SU-DHL-6 (cell line): ENCODE data around the gene HAPLN1.

Source experiments
- H2AFZ ChIP-seq: fragments of 200-600 bp; sonication (generic); 2 replicates; pipeline ENCODE4 v1.6.1; 2014; ENCODE audit warnings: low read depth, mild to moderate bottlenecking, moderate library complexity, mixed read lengths, antibody characterized with exemption, low read length; ENCODE audit not compliant: severe bottlenecking
- H3F3A ChIP-seq: fragments of 200-600 bp; shearing (Covaris generic); 2 replicates; pipeline ENCODE4 v1.6.0; 2016; ENCODE audit warnings: antibody characterized with exemption, mild to moderate bottlenecking; ENCODE audit not compliant: insufficient read depth
- H3K27ac ChIP-seq: fragments of 200-600 bp; sonication (generic); 2 replicates; pipeline ENCODE4 v1.5.1; 2016; ENCODE audit warnings: low read depth, mild to moderate bottlenecking, low read length, moderate library complexity, mixed read lengths
- H3K27me3 ChIP-seq: fragments of 200-600 bp; sonication (generic), shearing (Covaris generic); 2 replicates; pipeline ENCODE4 v1.6.0; 2014; ENCODE audit warnings: mild to moderate bottlenecking, low read length
- H3K36me3 ChIP-seq: fragments of 200-600 bp; sonication (generic); 2 replicates; pipeline ENCODE4 v1.6.1; 2014; ENCODE audit warnings: mild to moderate bottlenecking, low read length, mixed read lengths
- H3K4me2 ChIP-seq: fragments of 300-600, 200-600 bp; shearing (Covaris generic), sonication (generic); 2 replicates; pipeline ENCODE4 v1.6.0; 2014; ENCODE audit warnings: low read length, low read depth, mild to moderate bottlenecking; ENCODE audit not compliant: poor library complexity, severe bottlenecking
- H3K4me3 ChIP-seq: fragments of 200-600 bp; sonication (generic); 2 replicates; pipeline ENCODE4 v1.5.1; 2014; ENCODE audit warnings: antibody characterized with exemption, low read length, mild to moderate bottlenecking, mixed read lengths; ENCODE audit not compliant: insufficient read depth, poor library complexity, severe bottlenecking
- H3K79me2 ChIP-seq: fragments of 200-600 bp; sonication (generic); 2 replicates; pipeline ENCODE4 v1.6.1; 2014; ENCODE audit warnings: mild to moderate bottlenecking, low read length, moderate library complexity; ENCODE audit not compliant: insufficient read depth
- H3K9ac ChIP-seq: fragments of 200-600 bp; sonication (generic); 2 replicates; pipeline ENCODE4 v1.7.0; 2014; ENCODE audit warnings: mild to moderate bottlenecking, low read length
- H3K9me2 ChIP-seq: fragments of 200-600 bp; sonication (generic); replicated peaks from 2 replicates; pipeline ENCODE4 v1.6.1; 2014; ENCODE audit warnings: low read length; ENCODE audit not compliant: insufficient read depth
- H3K9me3 ChIP-seq: fragments of 200-600 bp; sonication (generic); 2 replicates; pipeline ENCODE4 v1.6.1; 2014; ENCODE audit warnings: low read length, mixed read lengths; ENCODE audit not compliant: insufficient read depth
- H4K20me1 ChIP-seq: fragments of 200-600 bp; sonication (generic); 2 replicates; pipeline ENCODE4 v1.6.1; 2014; ENCODE audit warnings: low read depth, mild to moderate bottlenecking, antibody characterized with exemption, low read length, moderate library complexity, mixed read lengths
- CTCF ChIP-seq: fragments of 200-600 bp; sonication (generic); IDR thresholded peaks from one replicate; pipeline ENCODE4 v1.5.1; 2017; ENCODE audit warnings: antibody characterized with exemption, mild to moderate bottlenecking, low read length, moderate library complexity; ENCODE audit not compliant: insufficient read depth, poor library complexity, severe bottlenecking
- EZH2phosphoT487 ChIP-seq: fragments of 200-600 bp; sonication (generic), shearing (Covaris generic); conservative IDR thresholded peaks from 2 replicates; pipeline ENCODE4 v1.6.1; 2018; ENCODE audit warnings: mild to moderate bottlenecking, antibody characterized with exemption, low read length, moderate library complexity, mixed read lengths

The HAPLN1 gene

DNA sequence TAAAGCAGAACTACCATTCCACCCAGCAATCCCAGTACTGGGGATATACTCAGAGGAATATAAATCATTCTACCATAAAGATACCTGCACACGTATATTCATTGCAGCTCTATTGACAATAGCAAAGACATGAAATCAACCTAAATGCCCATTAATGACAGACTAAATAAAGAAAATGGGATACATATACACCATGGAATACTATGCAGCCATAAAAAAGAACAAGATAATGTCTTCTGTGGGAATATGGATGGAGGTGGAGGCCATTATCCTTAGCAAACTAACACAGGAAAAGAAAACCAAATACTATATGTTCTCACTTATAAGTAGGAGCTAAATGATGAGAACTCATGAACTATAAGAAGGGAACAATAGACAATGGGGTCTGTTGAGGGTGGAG lies 12.5 kb downstream of the HAPLN1 start:
- Histone ChIP-seq H3K4me3 (no peak overlapping the region), H3F3A (no peaks in the 10 kb centered on the region), H3K4me2 (no peak overlapping the region), H3K9me2 (no peaks in the 10 kb centered on the region), H3K9me3 (no peaks in the 10 kb centered on the region), H3K27me3 (no peaks in the 10 kb centered on the region), H3K9ac (no peak overlapping the region), H3K79me2 (no peaks in the 10 kb centered on the region), H3K27ac (no peak overlapping the region), H3K36me3 (no peaks in the 10 kb centered on the region), H2AFZ (no peak overlapping the region), H4K20me1 (0 out of 2 replicates have a peak, but pooled peaks cover 3% of the 10 kb centered on the region)
- TF ChIP-seq EZH2phosphoT487: no peak
- TF ChIP-seq CTCF: no peak

DNA sequence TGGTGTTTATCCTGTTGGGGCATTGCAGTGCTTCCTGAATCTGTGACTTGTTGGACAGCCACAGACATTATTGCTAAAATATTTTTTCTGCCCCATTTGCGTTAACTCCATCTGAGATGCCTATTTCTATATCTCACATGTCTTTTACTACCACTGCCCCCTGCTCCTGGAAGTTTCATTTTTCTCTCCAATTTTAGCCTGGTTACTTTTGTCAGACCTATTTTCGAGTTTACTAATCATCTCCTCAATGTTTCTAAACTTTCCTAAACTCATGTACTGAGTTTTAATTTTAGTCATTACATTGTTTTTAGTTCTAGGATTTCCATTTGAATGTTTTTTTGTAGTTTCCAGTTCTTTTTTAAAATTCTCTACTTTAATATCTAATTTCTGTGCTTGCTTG lies 17.6 kb downstream of the HAPLN1 start:
- Histone ChIP-seq H3F3A (no peaks in the 10 kb centered on the region), H3K4me2 (no peak overlapping the region), H3K9ac (no peak overlapping the region), H3K27me3 (no peaks in the 10 kb centered on the region), H3K9me2 (no peaks in the 10 kb centered on the region), H3K4me3 (no peak overlapping the region), H2AFZ (no peak overlapping the region), H3K36me3 (no peaks in the 10 kb centered on the region), H4K20me1 (no peaks in the 10 kb centered on the region), H3K79me2 (no peaks in the 10 kb centered on the region), H3K27ac (no peak overlapping the region), H3K9me3 (no peaks in the 10 kb centered on the region)
- TF ChIP-seq CTCF: no peak
- TF ChIP-seq EZH2phosphoT487: no peak

DNA sequence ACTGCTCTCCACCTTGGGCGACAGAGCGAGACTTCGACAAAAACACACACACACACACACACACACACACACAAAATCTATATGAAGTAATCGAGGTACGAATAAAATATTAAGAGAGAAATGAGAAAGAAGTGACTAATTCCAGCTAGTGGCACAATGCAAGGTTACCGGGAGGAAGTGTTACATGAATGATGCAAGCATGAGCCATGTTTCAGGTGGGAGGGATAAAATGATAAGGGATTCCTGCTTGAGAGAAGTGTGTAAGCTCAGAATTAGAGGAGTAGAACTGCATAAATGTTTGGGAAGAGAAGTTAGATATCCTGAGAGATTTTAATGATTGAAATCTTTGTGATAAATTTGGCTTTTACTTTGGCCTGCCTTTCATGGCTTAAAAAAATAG lies 18.8 kb downstream of the HAPLN1 start:
- Histone ChIP-seq H3K4me3 (no peak overlapping the region), H3K4me2 (no peak overlapping the region), H4K20me1 (no peaks in the 10 kb centered on the region), H2AFZ (no peak overlapping the region), H3K27me3 (no peaks in the 10 kb centered on the region), H3K9me2 (no peaks in the 10 kb centered on the region), H3K36me3 (no peaks in the 10 kb centered on the region), H3F3A (no peaks in the 10 kb centered on the region), H3K9me3 (no peaks in the 10 kb centered on the region), H3K79me2 (no peaks in the 10 kb centered on the region), H3K27ac (no peak overlapping the region), H3K9ac (no peak overlapping the region)
- TF ChIP-seq CTCF: no peak

GRCh38 chr5:83689881-83690280 lies 30.8 kb downstream of the HAPLN1 start:
- Histone ChIP-seq H2AFZ (no peak overlapping the region), H3K27me3 (no peaks in the 10 kb centered on the region), H4K20me1 (no peaks in the 10 kb centered on the region), H3K36me3 (no peaks in the 10 kb centered on the region), H3F3A (no peaks in the 10 kb centered on the region), H3K9ac (no peak overlapping the region), H3K9me3 (no peaks in the 10 kb centered on the region), H3K79me2 (no peaks in the 10 kb centered on the region), H3K4me2 (no peak overlapping the region), H3K27ac (no peak overlapping the region), H3K4me3 (no peak overlapping the region), H3K9me2 (no peaks in the 10 kb centered on the region)
- no peak for TF ChIP-seq CTCF
- no peak for TF ChIP-seq EZH2phosphoT487
